Measurements from ENCODE around the gene OGDHL. TPM values are rescaled to one million over a fixed set of nuclear protein-coding genes. Genes with fewer than 3 reads are reported as not detected.
A peak's percentile ranks its signal among the peaks of the same experiment; 100 is the strongest.

OGDHL gene
- total RNA-seq, 1 experiment from 2014 or later, result 2.6 TPM

DNA sequence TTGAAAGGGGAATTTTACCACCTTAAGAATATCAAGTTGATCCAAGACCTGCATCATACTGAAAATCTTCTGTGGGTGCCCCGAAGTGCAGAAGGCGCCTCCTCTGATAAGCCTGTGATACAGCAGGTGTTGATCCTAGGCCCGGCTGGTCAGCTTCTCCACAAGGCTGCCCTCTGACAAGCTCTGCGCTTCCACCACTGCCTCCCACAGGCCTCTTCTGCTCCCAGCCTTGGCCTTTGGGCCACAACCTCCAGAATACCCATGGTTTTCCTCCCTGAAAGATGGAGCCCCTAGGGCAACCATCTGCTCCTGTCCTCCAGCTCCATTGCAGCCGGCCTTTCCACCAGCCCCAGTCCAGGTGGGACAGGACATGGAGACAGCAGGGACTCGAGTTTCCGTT, 5.6 kb upstream of the OGDHL start:
- Histone ChIP-seq H3K36me3 (ENCODE audit: low read depth, low read length) (no peaks in the 10 kb centered on the region), H3K9ac (ENCODE audit: low read length) (no peak overlapping the region), H4K20me1 (ENCODE audit: low read length) (no peaks in the 10 kb centered on the region), H3K9me2 (replicated peaks; ENCODE audit: low read length) (no peaks in the 10 kb centered on the region), H3K4me3 (ENCODE audit: low read length) (no peak overlapping the region), H3K27me3 (ENCODE audit: low read length) (peaks cover 72% of the 10 kb centered on the region), H2AFZ (ENCODE audit: low read length) (no peak overlapping the region), H3K4me1 (ENCODE audit: insufficient read depth, low read length) (no peaks in the 10 kb centered on the region), H3K4me2 (ENCODE audit: low read length) (no peak overlapping the region), H3F3A (ENCODE audit: low read length, unreplicated experiment) (no peaks in the 10 kb centered on the region), H3K27ac (ENCODE audit: low read length) (no peak overlapping the region), H3K9me3 (ENCODE audit: low read length) (peaks cover 4% of the 10 kb centered on the region; the same call in 1 of the 2 replicates), H3K79me2 (ENCODE audit: low read length) (no peaks in the 10 kb centered on the region)
- POLR2A ChIA-PET (ENCODE audit: unreplicated experiment), result no interaction called here
- no peak for TF ChIP-seq EZH2phosphoT487 (IDR thresholded peaks at IDR 0.05; ENCODE audit: borderline replicate concordance, low read length)
- TF ChIP-seq, protein P1, sequence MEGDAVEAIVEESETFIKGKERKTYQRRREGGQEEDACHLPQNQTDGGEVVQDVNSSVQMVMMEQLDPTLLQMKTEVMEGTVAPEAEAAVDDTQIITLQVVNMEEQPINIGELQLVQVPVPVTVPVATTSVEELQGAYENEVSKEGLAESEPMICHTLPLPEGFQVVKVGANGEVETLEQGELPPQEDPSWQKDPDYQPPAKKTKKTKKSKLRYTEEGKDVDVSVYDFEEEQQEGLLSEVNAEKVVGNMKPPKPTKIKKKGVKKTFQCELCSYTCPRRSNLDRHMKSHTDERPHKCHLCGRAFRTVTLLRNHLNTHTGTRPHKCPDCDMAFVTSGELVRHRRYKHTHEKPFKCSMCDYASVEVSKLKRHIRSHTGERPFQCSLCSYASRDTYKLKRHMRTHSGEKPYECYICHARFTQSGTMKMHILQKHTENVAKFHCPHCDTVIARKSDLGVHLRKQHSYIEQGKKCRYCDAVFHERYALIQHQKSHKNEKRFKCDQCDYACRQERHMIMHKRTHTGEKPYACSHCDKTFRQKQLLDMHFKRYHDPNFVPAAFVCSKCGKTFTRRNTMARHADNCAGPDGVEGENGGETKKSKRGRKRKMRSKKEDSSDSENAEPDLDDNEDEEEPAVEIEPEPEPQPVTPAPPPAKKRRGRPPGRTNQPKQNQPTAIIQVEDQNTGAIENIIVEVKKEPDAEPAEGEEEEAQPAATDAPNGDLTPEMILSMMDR (conservative IDR thresholded peaks at IDR 0.05; ENCODE audit: low read depth, low read length), result no peak
- no peak for TF ChIP-seq EZH2 (IDR thresholded peaks at IDR 0.05; ENCODE audit: low read length, unreplicated experiment)
- CTCF ChIA-PET, result no interaction called here
- DNase-seq (no peak), ATAC-seq (peak; percentile 18; the same call in 1 of the 2 replicates)
- intact Hi-C loops (cut with micrococcal nuclease), result no loop called here
- no TSS peak for BruUV-seq (replicated peaks)

DNA sequence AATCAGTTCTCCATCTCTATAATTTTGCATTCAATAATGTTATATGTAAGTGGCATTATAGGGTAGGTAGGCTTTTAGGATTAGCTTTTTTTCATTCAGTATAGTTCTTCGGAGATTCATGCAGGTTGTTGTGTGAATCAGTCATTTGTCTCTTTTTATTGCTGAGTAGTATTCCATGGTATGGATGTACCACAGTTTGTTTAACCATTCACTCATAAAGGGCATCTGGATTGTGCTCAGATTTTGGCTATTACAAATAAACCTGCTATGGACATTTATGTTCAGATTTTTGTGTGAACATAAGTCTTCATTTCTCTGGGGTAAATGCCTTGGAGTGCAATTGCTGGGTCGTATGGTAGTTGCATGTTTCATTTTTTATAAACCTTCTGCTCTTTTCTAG, 4.4 kb upstream of the OGDHL start:
- Histone ChIP-seq H3F3A (ENCODE audit: low read length, unreplicated experiment) (no peaks in the 10 kb centered on the region), H3K36me3 (ENCODE audit: low read depth, low read length) (no peaks in the 10 kb centered on the region), H3K9me3 (ENCODE audit: low read length) (peaks cover 4% of the 10 kb centered on the region; the same call in 1 of the 2 replicates), H3K27me3 (ENCODE audit: low read length) (peaks cover 65% of the 10 kb centered on the region), H3K4me3 (ENCODE audit: low read length) (no peak overlapping the region), H4K20me1 (ENCODE audit: low read length) (no peaks in the 10 kb centered on the region), H3K4me2 (ENCODE audit: low read length) (no peak overlapping the region), H3K9ac (ENCODE audit: low read length) (no peak overlapping the region), H2AFZ (ENCODE audit: low read length) (no peak overlapping the region), H3K9me2 (replicated peaks; ENCODE audit: low read length) (no peaks in the 10 kb centered on the region), H3K4me1 (ENCODE audit: insufficient read depth, low read length) (peaks cover 4% of the 10 kb centered on the region; the same call in 1 of the 2 replicates), H3K27ac (ENCODE audit: low read length) (no peak overlapping the region), H3K79me2 (ENCODE audit: low read length) (no peaks in the 10 kb centered on the region)
- CTCF ChIA-PET, result no interaction called here
- TF ChIP-seq EZH2 (IDR thresholded peaks at IDR 0.05; ENCODE audit: low read length, unreplicated experiment) (no peak), EZH2phosphoT487 (IDR thresholded peaks at IDR 0.05; ENCODE audit: borderline replicate concordance, low read length) (no peak)
- TF ChIP-seq, protein P1 (conservative IDR thresholded peaks at IDR 0.05; ENCODE audit: low read depth, low read length), result no peak
- no peak for ATAC-seq
- DNase-seq, result no peak
- POLR2A ChIA-PET (ENCODE audit: unreplicated experiment), result no interaction called here
- no TSS peak for BruUV-seq (replicated peaks)
- intact Hi-C loops (cut with micrococcal nuclease), result no loop called here

DNA sequence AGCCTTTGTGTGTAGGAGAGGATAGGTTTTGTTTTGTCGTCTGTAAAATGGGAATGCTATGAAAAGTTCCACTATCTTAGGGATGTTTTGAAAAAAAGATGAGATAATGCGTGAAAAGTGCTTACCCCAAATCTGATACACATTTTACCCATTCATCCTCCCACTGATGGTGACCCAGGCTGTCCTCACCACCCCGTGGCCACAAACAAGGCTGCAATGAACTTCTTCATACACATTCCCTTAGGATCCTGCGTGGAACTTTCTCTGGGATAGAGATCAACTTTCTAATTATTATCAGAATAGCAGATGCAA, 399 bp upstream of the OGDHL start:
- Histone ChIP-seq H3K27me3 (ENCODE audit: low read length) (peaks cover 41% of the 10 kb centered on the region), H3K9me2 (replicated peaks; ENCODE audit: low read length) (no peaks in the 10 kb centered on the region), H2AFZ (ENCODE audit: low read length) (no peak overlapping the region), H3F3A (ENCODE audit: low read length, unreplicated experiment) (no peaks in the 10 kb centered on the region), H3K79me2 (ENCODE audit: low read length) (no peaks in the 10 kb centered on the region), H4K20me1 (ENCODE audit: low read length) (no peaks in the 10 kb centered on the region), H3K4me2 (ENCODE audit: low read length) (peak overlapping the region; percentile 78), H3K9me3 (ENCODE audit: low read length) (peaks cover 4% of the 10 kb centered on the region; the same call in 1 of the 2 replicates), H3K27ac (ENCODE audit: low read length) (no peak overlapping the region), H3K4me1 (ENCODE audit: insufficient read depth, low read length) (peaks cover 4% of the 10 kb centered on the region; the same call in 1 of the 2 replicates), H3K36me3 (ENCODE audit: low read depth, low read length) (no peaks in the 10 kb centered on the region), H3K9ac (ENCODE audit: low read length) (no peak overlapping the region), H3K4me3 (ENCODE audit: low read length) (peak overlapping the region; percentile 62)
- BruUV-seq (replicated peaks), result no TSS peak
- DNase-seq (no peak), ATAC-seq (no peak)
- TF ChIP-seq EZH2phosphoT487 (IDR thresholded peaks at IDR 0.05; ENCODE audit: borderline replicate concordance, low read length), result no peak
- TF ChIP-seq, protein P1 (conservative IDR thresholded peaks at IDR 0.05; ENCODE audit: low read depth, low read length), result no peak
- TF ChIP-seq EZH2 (IDR thresholded peaks at IDR 0.05; ENCODE audit: low read length, unreplicated experiment), result no peak
- intact Hi-C loops (cut with micrococcal nuclease), result loop anchor here (2.0 kb wide), 1 partner anchor 156 kb away; no protein-coding TSS in a partner anchor
- POLR2A ChIA-PET (ENCODE audit: unreplicated experiment), result no interaction called here
- CTCF ChIA-PET, result no interaction called here
